Measurements from ENCODE around the gene PRLH. TPM values are rescaled to one million over a fixed set of nuclear protein-coding genes. Genes with fewer than 3 reads are reported as not detected.

Gene PRLH
- total and polyA plus RNA-seq, 2 of the 13 experiments (the other 11 are each of a cell fraction or from before 2014, with no cell fraction given) = not detected

- TF ChIP-seq ZNF800 (CRISPR knock-in tag; IDR thresholded peaks at IDR 0.05) = no peak
- no peak for TF ChIP-seq MTA3 (CRISPR knock-in tag; IDR thresholded peaks at IDR 0.05)
- TF ChIP-seq ATF5 (CRISPR knock-in tag; IDR thresholded peaks at IDR 0.05; ENCODE audit: low read depth) = no peak
- no peak for TF ChIP-seq ZNF432 (CRISPR knock-in tag; IDR thresholded peaks at IDR 0.05; ENCODE audit: borderline replicate concordance)
- TF ChIP-seq TOE1 (CRISPR knock-in tag; IDR thresholded peaks at IDR 0.05) = no peak
- no peak for TF ChIP-seq ZNF543 (CRISPR knock-in tag; IDR thresholded peaks at IDR 0.05)
- no peak for TF ChIP-seq ARID3A (IDR thresholded peaks at IDR 0.05; ENCODE audit: low read depth, low read length)
- no peak for TF ChIP-seq ZNF337 (CRISPR knock-in tag; IDR thresholded peaks at IDR 0.05; ENCODE audit: borderline replicate concordance, low read depth)
- no peak; the same call in 1 of the 2 replicates for TF ChIP-seq MTA1 (CRISPR knock-in tag; IDR thresholded peaks at IDR 0.05; ENCODE audit: borderline replicate concordance)
- TF ChIP-seq RXRB (CRISPR knock-in tag; IDR thresholded peaks at IDR 0.05; ENCODE audit: borderline replicate concordance) = no peak
- no peak for TF ChIP-seq TRIM24 (CRISPR knock-in tag; IDR thresholded peaks at IDR 0.05)
- no peak for TF ChIP-seq ZNF12 (CRISPR knock-in tag; IDR thresholded peaks at IDR 0.05)
- 0 out of 2 replicates have a peak, but pooled peaks have one; percentile 28 for TF ChIP-seq MED1 (CRISPR knock-in tag; IDR thresholded peaks at IDR 0.05)
- peak; percentile 33; the same call in 1 of the 2 replicates for TF ChIP-seq FOXP4 (CRISPR knock-in tag; IDR thresholded peaks at IDR 0.05)
Measured at GRCh38 chr2:237598468-237599208, 32.3 kb downstream of the PRLH start (continued).
